SK-N-SH (cell line): ENCODE measurements around the gene VSIG2. TPM values are rescaled to one million over a fixed set of nuclear protein-coding genes. Genes with fewer than 3 reads are reported as not detected.

Experiments
- CTCF ChIA-PET: fragments of 300-600, 350-600 bp; formaldehyde crosslinking; extraction: SDS; loops from one replicate; lab custom pipeline; 2021; lab: Yijun Ruan, JAX
- POLR2A ChIA-PET: fragments of 350-600 bp; sonication (Branson Sonifier 250); formaldehyde crosslinking; extraction: SDS; loops from one replicate; lab custom pipeline; 2020; ENCODE audit warnings: antibody characterized with exemption, inconsistent platforms; lab: Yijun Ruan, JAX
- DNase-seq: peaks from one replicate; pipeline ENCODE4 v3.0.0; 2012
- H2AFZ ChIP-seq: fragments of 200-600 bp; sonication (generic); 2 replicates; pipeline ENCODE4 v1.8.1; 2016; ENCODE audit warnings: antibody characterized with exemption, mild to moderate bottlenecking, low read depth
- H3F3A ChIP-seq: fragments of 200-600 bp; sonication (generic); replicated peaks from 2 replicates; pipeline ENCODE3; 2016; ENCODE audit warnings: antibody characterized with exemption, mild to moderate bottlenecking; ENCODE audit not compliant: insufficient read depth
- H3K27ac ChIP-seq, 2 experiments: fragments of 200-500 bp in 1 of 2; fragments of 200-600 bp in 1 of 2; sonication (Bioruptor generic) in 1 of 2; sonication (generic), shearing (Covaris generic) in 1 of 2; 2 replicates each; pipeline versions ENCODE4 v1.5.1 to v1.6.1; 2014 to 2016; ENCODE audit warnings: low read depth in 2 of 2, inconsistent platforms in 1 of 2, low read length in 1 of 2, mild to moderate bottlenecking in 1 of 2, mixed read lengths in 1 of 2
- H3K27me3 ChIP-seq: fragments of 200-600 bp; sonication (generic), shearing (Covaris generic); 2 replicates; pipeline ENCODE4 v1.6.1; 2016; ENCODE audit warnings: mixed run types; ENCODE audit not compliant: insufficient read depth
- H3K36me3 ChIP-seq, 2 experiments: fragments of 200-500 bp in 1 of 2; fragments of 200-600 bp in 1 of 2; sonication (Bioruptor generic) in 1 of 2; sonication (generic) in 1 of 2; replicated peaks in 1 of 2; 2 replicates each; pipeline versions ENCODE3 to v1.5.1; 2014 to 2016; ENCODE audit warnings: low read length in 1 of 2, mild to moderate bottlenecking in 1 of 2; ENCODE audit not compliant: insufficient read depth in 2 of 2, control insufficient read depth in 1 of 2
- H3K4me1 ChIP-seq, 2 experiments: fragments of 200-500 bp in 1 of 2; fragments of 200-600 bp in 1 of 2; sonication (Bioruptor generic) in 1 of 2; sonication (generic), shearing (Covaris generic) in 1 of 2; 2 replicates each; pipeline versions ENCODE4 v1.5.1 to v1.6.1; 2014 to 2016; ENCODE audit warnings: low read depth in 1 of 2, low read length in 1 of 2, mixed run types in 1 of 2; ENCODE audit not compliant: insufficient read depth in 2 of 2, control insufficient read depth in 1 of 2
- H3K4me2 ChIP-seq: fragments of 200-600 bp; sonication (generic), shearing (Covaris generic); 2 replicates; pipeline ENCODE4 v1.6.1; 2017; ENCODE audit warnings: mixed run types
- H3K4me3 ChIP-seq, 2 experiments: fragments of 200-500 bp in 1 of 2; fragments of 200-600 bp in 1 of 2; sonication (Bioruptor generic) in 1 of 2; sonication (generic), shearing (Covaris generic) in 1 of 2; 2 replicates each; pipeline versions ENCODE4 v1.5.1 to v1.8.1; 2014 to 2016; ENCODE audit warnings: low read depth in 2 of 2, inconsistent platforms in 1 of 2, low read length in 1 of 2, mild to moderate bottlenecking in 1 of 2, mixed read lengths in 1 of 2, moderate library complexity in 1 of 2
- H3K79me2 ChIP-seq: fragments of 200-600 bp; sonication (generic); 2 replicates; pipeline ENCODE4 v1.8.1; 2017; ENCODE audit warnings: mild to moderate bottlenecking; ENCODE audit not compliant: insufficient read depth
- H3K9ac ChIP-seq: fragments of 200-600 bp; sonication (generic); 2 replicates; pipeline ENCODE4 v1.6.1; 2017; ENCODE audit warnings: mixed run types
- H3K9me2 ChIP-seq: fragments of 200-600 bp; sonication (generic); 2 replicates; pipeline ENCODE4 v1.6.1; 2017; ENCODE audit warnings: mixed run types
- H3K9me3 ChIP-seq: fragments of 200-600 bp; sonication (generic); 2 replicates; pipeline ENCODE4 v1.6.1; 2017; ENCODE audit warnings: mixed run types, mild to moderate bottlenecking, moderate library complexity
- H4K20me1 ChIP-seq: fragments of 200-600 bp; sonication (generic); 2 replicates; pipeline ENCODE4 v1.6.1; 2017; ENCODE audit warnings: mild to moderate bottlenecking, mixed run types; ENCODE audit not compliant: insufficient read depth
- EP300 ChIP-seq, 2 experiments: IDR thresholded peaks; 2 replicates each; pipeline versions ENCODE4 v1.4.0 to v1.6.1; 2012; ENCODE audit warnings: borderline replicate concordance in 1 of 2, low read depth in 1 of 2, low read length in 1 of 2
- EZH2phosphoT487 ChIP-seq: fragments of 200-600 bp; sonication (generic); IDR thresholded peaks from 2 replicates; pipeline ENCODE4 v1.6.1; 2017; ENCODE audit warnings: low read depth, mixed run types, mild to moderate bottlenecking, antibody characterized with exemption, moderate library complexity, borderline replicate concordance
- FOSL2 ChIP-seq: IDR thresholded peaks from 2 replicates; pipeline ENCODE4 v1.4.0; 2012; ENCODE audit warnings: low read depth, mild to moderate bottlenecking, moderate library complexity, borderline replicate concordance
- FOXM1 ChIP-seq: IDR thresholded peaks from 2 replicates; pipeline ENCODE4 v1.4.0; 2012; ENCODE audit warnings: low read depth, mild to moderate bottlenecking
- GATA2 ChIP-seq: sonication (generic); formaldehyde crosslinking; IDR thresholded peaks from 2 replicates; pipeline ENCODE4 v1.5.0; 2020; ENCODE audit warnings: mild to moderate bottlenecking, missing genetic modification reagents
- MXI1 ChIP-seq: IDR thresholded peaks from 2 replicates; pipeline ENCODE4 v1.6.1; 2012; ENCODE audit warnings: mild to moderate bottlenecking, low read depth, low read length, improper control_type of control experiment
- NFIC ChIP-seq: IDR thresholded peaks from 2 replicates; pipeline ENCODE4 v1.4.0; 2012; ENCODE audit warnings: borderline replicate concordance
- NRF1 ChIP-seq: IDR thresholded peaks from 2 replicates; pipeline ENCODE4 v1.6.1; 2012; ENCODE audit warnings: low read depth, mild to moderate bottlenecking, low read length
- PBX3 ChIP-seq: IDR thresholded peaks from 2 replicates; pipeline ENCODE4; 2012
- POLR2AphosphoS5 ChIP-seq: IDR thresholded peaks from 2 replicates; pipeline ENCODE4 v1.6.1; 2012; ENCODE audit warnings: low read depth, low read length
- RAD21 ChIP-seq: IDR thresholded peaks from 2 replicates; pipeline ENCODE4 v1.6.1; 2012; ENCODE audit warnings: mild to moderate bottlenecking, low read length
- RFX5 ChIP-seq: IDR thresholded peaks from 2 replicates; pipeline ENCODE4 v1.6.1; 2012; ENCODE audit warnings: mild to moderate bottlenecking, improper control_type of control experiment, low read length
- SIN3A ChIP-seq: IDR thresholded peaks from 2 replicates; pipeline ENCODE4 v1.6.1; 2012; ENCODE audit warnings: low read depth, mild to moderate bottlenecking, low read length, moderate library complexity, borderline replicate concordance
- TAF1 ChIP-seq: IDR thresholded peaks from 2 replicates; pipeline ENCODE4 v1.6.1; 2012; ENCODE audit warnings: low read depth, mild to moderate bottlenecking, low read length, moderate library complexity, borderline replicate concordance
- TCF12 ChIP-seq: IDR thresholded peaks from 2 replicates; pipeline ENCODE4 v1.4.0; 2012
- USF1 ChIP-seq: IDR thresholded peaks from 2 replicates; pipeline ENCODE4 v1.4.0; 2012; ENCODE audit warnings: low read depth, borderline replicate concordance
- YY1 ChIP-seq: IDR thresholded peaks from 2 replicates; pipeline ENCODE4 v1.4.0; 2012; ENCODE audit warnings: low read depth, mild to moderate bottlenecking
- WGBS: methylation state at CpG from one replicate; pipeline ENCODE4 v1.1.6; 2017; ENCODE audit warnings: low lambda C conversion rate; 5-methylcytosine and 5-hydroxymethylcytosine counted together
- polyA plus RNA-seq, 3 experiments: library from polyadenylated mRNA; depleted of rRNA; stranded (reverse); fragments of >200 nt; gene quantifications; 2 replicates each; pipeline ENCODE4 v1.2.3, GENCODE V29; 2012
- TF ChIP-seq, protein P1 (sequence below): fragments of 150-350 bp; IDR thresholded peaks from 2 replicates; pipeline ENCODE4 v1.6.1; 2016; ENCODE audit warnings: mild to moderate bottlenecking, low read depth, low read length
- TF ChIP-seq, protein P2 (sequence below): IDR thresholded peaks from 2 replicates; pipeline ENCODE4 v1.4.0; 2012; ENCODE audit warnings: low read depth
- TF ChIP-seq, protein P3 (sequence below): fragments of 200-600 bp; sonication (generic); IDR thresholded peaks from 2 replicates; pipeline ENCODE4 v1.6.1; 2017; ENCODE audit warnings: antibody characterized with exemption, mild to moderate bottlenecking, moderate library complexity

The VSIG2 gene
- polyA plus RNA-seq, 1 of the 3 experiments (the other 2 are of a cell fraction): not detected

DNA sequence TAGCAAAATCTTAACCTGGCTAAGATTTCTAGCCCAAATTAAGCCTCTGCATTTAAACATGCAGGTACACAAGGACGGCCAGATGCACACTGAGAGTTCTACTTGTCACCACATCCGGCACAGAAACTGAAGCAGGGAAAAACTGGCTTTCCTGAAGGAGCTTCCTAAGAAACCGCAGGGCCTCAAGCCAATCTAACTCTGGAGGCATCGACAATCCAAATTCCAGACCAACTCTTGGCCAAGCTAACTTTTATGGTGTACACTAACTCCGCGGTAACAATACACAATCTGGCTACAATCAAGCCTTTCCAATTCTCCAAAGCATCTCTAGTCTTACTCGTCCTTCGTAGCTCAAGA lies 46.9 kb upstream of the VSIG2 start:
- Histone ChIP-seq H3K27ac (peak overlapping the region; percentile 95 to 97), H3F3A (peaks cover 11% of the 10 kb centered on the region), H3K79me2 (peaks cover 62% of the 10 kb centered on the region), H3K4me2 (peak overlapping the region; percentile 80)
- no peak; the same call in 1 of the 2 replicates for TF ChIP-seq SIN3A
- TF ChIP-seq, protein P1, sequence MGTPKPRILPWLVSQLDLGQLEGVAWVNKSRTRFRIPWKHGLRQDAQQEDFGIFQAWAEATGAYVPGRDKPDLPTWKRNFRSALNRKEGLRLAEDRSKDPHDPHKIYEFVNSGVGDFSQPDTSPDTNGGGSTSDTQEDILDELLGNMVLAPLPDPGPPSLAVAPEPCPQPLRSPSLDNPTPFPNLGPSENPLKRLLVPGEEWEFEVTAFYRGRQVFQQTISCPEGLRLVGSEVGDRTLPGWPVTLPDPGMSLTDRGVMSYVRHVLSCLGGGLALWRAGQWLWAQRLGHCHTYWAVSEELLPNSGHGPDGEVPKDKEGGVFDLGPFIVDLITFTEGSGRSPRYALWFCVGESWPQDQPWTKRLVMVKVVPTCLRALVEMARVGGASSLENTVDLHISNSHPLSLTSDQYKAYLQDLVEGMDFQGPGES: no peak
- TF ChIP-seq FOSL2: no peak
- no peak for TF ChIP-seq YY1
- no peak for TF ChIP-seq POLR2AphosphoS5
- 0 out of 2 replicates have a peak, but pooled peaks have one; percentile 34 for TF ChIP-seq NFIC
- TF ChIP-seq TCF12: 0 out of 2 replicates have a peak, but pooled peaks have one; percentile 5
- no peak for TF ChIP-seq RFX5
- TF ChIP-seq, protein P2, sequence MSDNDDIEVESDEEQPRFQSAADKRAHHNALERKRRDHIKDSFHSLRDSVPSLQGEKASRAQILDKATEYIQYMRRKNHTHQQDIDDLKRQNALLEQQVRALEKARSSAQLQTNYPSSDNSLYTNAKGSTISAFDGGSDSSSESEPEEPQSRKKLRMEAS: no peak
- TF ChIP-seq PBX3: no peak
- no peak for TF ChIP-seq USF1
- no peak for TF ChIP-seq GATA2 (CRISPR knock-in tag)
- TF ChIP-seq, all 33 proteins: peak for 2
- Histone ChIP-seq H3K9me2 (no peaks in the 10 kb centered on the region), H2AFZ (peak overlapping the region; percentile 90; the same call in 1 of the 2 replicates), H3K36me3 (no peaks in the 10 kb centered on the region), H3K9ac (peak overlapping the region; percentile 97), H3K4me1 (peaks cover 8 to 10% of the 10 kb centered on the region in 2 experiments; a peak in 3 of 4 replicates), H3K4me3 (peak overlapping the region; percentile 68 to 70), H4K20me1 (peaks cover 44% of the 10 kb centered on the region), H3K9me3 (no peaks in the 10 kb centered on the region), H3K27me3 (no peaks in the 10 kb centered on the region)
- ChIA-PET POLR2A (interaction anchor here (0.6 to 1.0 kb wide), 4 partner anchors 13 to 77 kb away, joined by 3 to 6 read pairs (median 3); no protein-coding TSS in a partner anchor), CTCF (interaction anchor here (0.8 to 10.4 kb wide), 14 partner anchors 9 to 169 kb away, joined by 3 to 70 read pairs (median 7); partner anchors contain the start of genes ESAM, NRGN, ROBO3 and SIAE)
- DNase-seq: peak; percentile 9
- WGBS: 4% methylated on average over 8 of the region's 8 CpGs

DNA sequence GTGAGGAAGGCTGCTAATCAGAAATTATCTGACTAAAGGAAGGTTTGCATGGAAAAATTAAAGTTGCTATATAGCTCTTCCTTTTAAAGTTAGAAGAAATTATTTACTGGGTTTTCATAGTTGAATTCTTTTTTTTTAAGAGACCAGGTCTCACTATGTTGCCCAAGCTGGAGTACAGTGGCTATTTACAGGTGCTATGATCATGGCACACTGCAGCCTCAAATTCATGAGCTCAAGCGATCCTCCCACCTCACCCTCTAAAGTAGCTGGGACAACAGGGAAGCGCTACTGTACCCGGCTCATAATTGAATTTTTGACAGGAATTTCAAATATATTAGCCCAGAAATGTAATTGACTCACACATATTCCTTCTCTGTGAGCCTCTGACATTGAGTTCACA lies 44.3 kb upstream of the VSIG2 start:
- WGBS: 91% methylated on average over 3 of the region's 3 CpGs
- Histone ChIP-seq H4K20me1 (peaks cover 69% of the 10 kb centered on the region), H3K36me3 (no peaks in the 10 kb centered on the region), H3K4me1 (peaks cover 11% of the 10 kb centered on the region in 2 experiments; a peak in 3 of 4 replicates), H3K9ac (no peak overlapping the region), H2AFZ (no peak overlapping the region), H3K9me2 (no peaks in the 10 kb centered on the region), H3K9me3 (no peaks in the 10 kb centered on the region), H3K4me3 (no peak overlapping the region), H3K4me2 (no peak overlapping the region), H3K79me2 (peaks cover 88% of the 10 kb centered on the region), H3K27me3 (no peaks in the 10 kb centered on the region), H3K27ac (no peak overlapping the region), H3F3A (peaks cover 12% of the 10 kb centered on the region)
- TF ChIP-seq RAD21 (no peak), GATA2 (CRISPR knock-in tag) (no peak), EZH2phosphoT487 (no peak), FOXM1 (no peak), NRF1 (no peak), RFX5 (no peak), EP300 (IDR thresholded peaks at IDR 0.05; ENCODE audit: borderline replicate concordance in 1 of 2, low read depth in 1 of 2, low read length in 1 of 2) (no peak), POLR2AphosphoS5 (no peak), TCF12 (no peak), TAF1 (no peak), MXI1 (no peak)
- TF ChIP-seq, protein P1: no peak
- TF ChIP-seq, protein P3, sequence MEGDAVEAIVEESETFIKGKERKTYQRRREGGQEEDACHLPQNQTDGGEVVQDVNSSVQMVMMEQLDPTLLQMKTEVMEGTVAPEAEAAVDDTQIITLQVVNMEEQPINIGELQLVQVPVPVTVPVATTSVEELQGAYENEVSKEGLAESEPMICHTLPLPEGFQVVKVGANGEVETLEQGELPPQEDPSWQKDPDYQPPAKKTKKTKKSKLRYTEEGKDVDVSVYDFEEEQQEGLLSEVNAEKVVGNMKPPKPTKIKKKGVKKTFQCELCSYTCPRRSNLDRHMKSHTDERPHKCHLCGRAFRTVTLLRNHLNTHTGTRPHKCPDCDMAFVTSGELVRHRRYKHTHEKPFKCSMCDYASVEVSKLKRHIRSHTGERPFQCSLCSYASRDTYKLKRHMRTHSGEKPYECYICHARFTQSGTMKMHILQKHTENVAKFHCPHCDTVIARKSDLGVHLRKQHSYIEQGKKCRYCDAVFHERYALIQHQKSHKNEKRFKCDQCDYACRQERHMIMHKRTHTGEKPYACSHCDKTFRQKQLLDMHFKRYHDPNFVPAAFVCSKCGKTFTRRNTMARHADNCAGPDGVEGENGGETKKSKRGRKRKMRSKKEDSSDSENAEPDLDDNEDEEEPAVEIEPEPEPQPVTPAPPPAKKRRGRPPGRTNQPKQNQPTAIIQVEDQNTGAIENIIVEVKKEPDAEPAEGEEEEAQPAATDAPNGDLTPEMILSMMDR: no peak
- CTCF ChIA-PET: interaction anchor here (3.4 to 10.4 kb wide), 3 partner anchors 33 to 153 kb away, joined by 20 to 70 read pairs (median 41); partner anchors contain the start of genes ESAM, SIAE and SPA17
- POLR2A ChIA-PET: no interaction called here
- DNase-seq: no peak
